Measurements from ENCODE around the gene KRT86. TPM values are rescaled to one million over a fixed set of nuclear protein-coding genes. Genes with fewer than 3 reads are reported as not detected.

The KRT86 gene
- total and polyA plus RNA-seq, 2 donors (not counting 1 experiment from before 2014, with no cell fraction given): not detected

DNA sequence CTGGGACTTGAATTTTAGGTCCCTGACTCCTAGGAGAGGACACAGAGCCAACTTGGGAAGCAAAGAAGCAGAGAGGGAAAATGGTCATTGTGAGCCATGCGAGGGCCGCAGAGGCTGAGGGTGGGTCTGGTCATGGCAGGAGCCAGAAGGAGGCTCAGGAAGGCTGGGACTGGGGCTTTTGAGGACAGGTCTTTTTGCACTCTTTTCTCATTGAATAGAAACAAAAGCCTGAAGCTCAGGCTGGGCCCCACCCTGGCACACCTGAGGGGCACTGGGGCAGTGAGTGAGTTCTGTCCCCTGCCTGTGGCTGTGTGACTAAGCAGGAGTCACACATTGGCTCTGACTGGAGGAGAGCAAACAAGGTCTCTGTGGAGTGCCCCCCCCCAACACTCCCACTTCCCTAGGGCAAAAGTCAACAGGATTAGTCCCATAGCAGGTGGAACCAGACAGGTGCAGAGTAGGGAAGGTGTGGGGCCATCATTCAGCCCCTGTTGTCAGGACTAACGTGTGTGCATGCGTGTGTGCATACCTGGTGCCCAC, 38.6 kb upstream of the KRT86 start:
- POLR2A ChIA-PET: no interaction called here
- Histone ChIP-seq H3K79me2 (ENCODE audit: control insufficient read depth, insufficient read depth, low read length) (no peaks in the 10 kb centered on the region), H3K4me3 (ENCODE audit: control extremely low read depth in 1 of 5, extremely low read depth in 1 of 5, insufficient read depth in 1 of 5, low read depth in 2 of 5, low read length in 4 of 5) (no peak overlapping the region), H3K27me3 (replicated peaks in 1 of 4; ENCODE audit: control extremely low read depth in 1 of 4, control insufficient read depth in 3 of 4, insufficient read depth in 4 of 4, low read length in 3 of 4) (peaks cover 0 to 28% (median 3%) of the 10 kb centered on the region in 4 experiments), H3K9me3 (ENCODE audit: control extremely low read depth in 1 of 3, control insufficient read depth in 2 of 3, insufficient read depth in 1 of 3, low read length in 2 of 3) (peaks cover 0 to 3% (median 0%) of the 10 kb centered on the region in 3 donors), H3K27ac (ENCODE audit: low read length in 2 of 2) (no peak overlapping the region), H3K36me3 (replicated peaks in 1 of 2; ENCODE audit: control extremely low read depth in 1 of 2, control insufficient read depth in 1 of 2, extremely low read depth in 1 of 2, insufficient read depth in 2 of 2, low read length in 1 of 2) (no peaks in the 10 kb centered on the region), H3K4me2 (replicated peaks; ENCODE audit: low read depth, low read length, poor library complexity, severe bottlenecking) (no peak overlapping the region), H2AFZ (ENCODE audit: insufficient read depth, low read depth, low read length, poor library complexity, severe bottlenecking) (no peak overlapping the region), H4K20me1 (ENCODE audit: control insufficient read depth, insufficient read depth, low read length, poor library complexity, severe bottlenecking) (no peaks in the 10 kb centered on the region), H3K4me1 (ENCODE audit: control insufficient read depth in 2 of 2, insufficient read depth in 2 of 2, low read length in 2 of 2) (no peaks in the 10 kb centered on the region), H3K9ac (ENCODE audit: low read length) (no peak overlapping the region)
- ATAC-seq (ENCODE audit: low read depth) (no peak), DNase-seq (no peak)
- WGBS (ENCODE audit: insufficient coverage): 92% methylated on average over 2 of the region's 4 CpGs
- Mint-ChIP-seq H3K9me3 (ENCODE audit: insufficient read depth) (no peaks in the 10 kb centered on the region), H3K27me3 (peaks cover 33% of the 10 kb centered on the region), H3K4me3 (no peak overlapping the region), H3K4me1 (no peaks in the 10 kb centered on the region), H3K27ac (no peak overlapping the region)
- CTCF ChIA-PET: no interaction called here
- TF ChIP-seq EZH2 (IDR thresholded peaks at IDR 0.05; ENCODE audit: borderline replicate concordance, insufficient read depth, low read depth, low read length, poor library complexity, severe bottlenecking): no peak
- TF ChIP-seq, protein P1, sequence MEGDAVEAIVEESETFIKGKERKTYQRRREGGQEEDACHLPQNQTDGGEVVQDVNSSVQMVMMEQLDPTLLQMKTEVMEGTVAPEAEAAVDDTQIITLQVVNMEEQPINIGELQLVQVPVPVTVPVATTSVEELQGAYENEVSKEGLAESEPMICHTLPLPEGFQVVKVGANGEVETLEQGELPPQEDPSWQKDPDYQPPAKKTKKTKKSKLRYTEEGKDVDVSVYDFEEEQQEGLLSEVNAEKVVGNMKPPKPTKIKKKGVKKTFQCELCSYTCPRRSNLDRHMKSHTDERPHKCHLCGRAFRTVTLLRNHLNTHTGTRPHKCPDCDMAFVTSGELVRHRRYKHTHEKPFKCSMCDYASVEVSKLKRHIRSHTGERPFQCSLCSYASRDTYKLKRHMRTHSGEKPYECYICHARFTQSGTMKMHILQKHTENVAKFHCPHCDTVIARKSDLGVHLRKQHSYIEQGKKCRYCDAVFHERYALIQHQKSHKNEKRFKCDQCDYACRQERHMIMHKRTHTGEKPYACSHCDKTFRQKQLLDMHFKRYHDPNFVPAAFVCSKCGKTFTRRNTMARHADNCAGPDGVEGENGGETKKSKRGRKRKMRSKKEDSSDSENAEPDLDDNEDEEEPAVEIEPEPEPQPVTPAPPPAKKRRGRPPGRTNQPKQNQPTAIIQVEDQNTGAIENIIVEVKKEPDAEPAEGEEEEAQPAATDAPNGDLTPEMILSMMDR (IDR thresholded peaks at IDR 0.05): no peak
- intact Hi-C loops (cut with micrococcal nuclease): no loop called here

DNA sequence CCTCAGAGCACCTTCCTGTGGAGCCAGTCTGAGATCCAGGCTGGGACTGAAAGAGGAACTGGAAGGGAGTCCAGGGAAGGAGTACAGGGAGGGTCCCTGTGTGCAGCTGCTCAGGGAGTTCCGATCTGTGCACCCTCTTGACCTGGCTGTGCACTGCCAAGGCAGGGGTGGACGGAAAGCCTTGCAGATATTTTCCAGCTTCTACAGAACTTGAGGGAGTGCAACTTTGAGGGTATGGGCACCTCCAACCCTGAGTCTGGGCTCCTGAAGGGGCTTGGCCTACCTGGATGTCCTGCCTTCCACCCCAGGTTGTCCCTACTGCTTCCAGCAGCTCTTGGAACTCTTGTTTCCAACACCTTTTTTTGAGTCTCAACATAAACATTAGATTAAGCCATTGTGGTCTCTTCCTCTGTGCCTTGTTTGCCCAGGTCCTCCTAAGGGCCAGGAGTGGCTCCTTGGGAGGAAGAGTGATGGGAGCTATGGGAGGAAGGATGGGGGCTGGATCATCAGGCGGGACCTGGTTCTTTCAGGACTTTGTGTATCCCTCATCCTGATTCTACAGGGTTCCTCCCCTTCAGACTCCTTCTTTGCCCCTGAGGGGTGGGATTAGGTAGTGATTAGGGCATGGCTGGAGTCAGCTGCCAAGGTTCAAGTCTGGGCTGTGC, 37.9 kb upstream of the KRT86 start:
- TF ChIP-seq, protein P1 (IDR thresholded peaks at IDR 0.05): no peak
- TF ChIP-seq EZH2 (IDR thresholded peaks at IDR 0.05; ENCODE audit: borderline replicate concordance, insufficient read depth, low read depth, low read length, poor library complexity, severe bottlenecking): no peak
- no peak overlapping the region for H3K4me3 ChIP-seq (ENCODE audit: control extremely low read depth in 1 of 5, extremely low read depth in 1 of 5, insufficient read depth in 1 of 5, low read depth in 2 of 5, low read length in 4 of 5)
- H3K79me2 ChIP-seq (ENCODE audit: control insufficient read depth, insufficient read depth, low read length): no peaks in the 10 kb centered on the region
- ChIA-PET POLR2A (no interaction called here), CTCF (interaction anchor here (1.0 kb wide), 1 partner anchor 15 kb away, joined by 3 read pairs; no protein-coding TSS in a partner anchor)
- H3K4me1 Mint-ChIP-seq: no peaks in the 10 kb centered on the region
- peaks cover 0 to 3% (median 0%) of the 10 kb centered on the region in 3 donors for H3K9me3 ChIP-seq (ENCODE audit: control extremely low read depth in 1 of 3, control insufficient read depth in 2 of 3, insufficient read depth in 1 of 3, low read length in 2 of 3)
- H3K9ac ChIP-seq (ENCODE audit: low read length): no peak overlapping the region
- no peak overlapping the region for H3K4me2 ChIP-seq (replicated peaks; ENCODE audit: low read depth, low read length, poor library complexity, severe bottlenecking)
- H3K27ac Mint-ChIP-seq: no peak overlapping the region
- no peak overlapping the region for H3K27ac ChIP-seq (ENCODE audit: low read length in 2 of 2)
- no peak overlapping the region for H3K4me3 Mint-ChIP-seq
- no peak for DNase-seq
- no peaks in the 10 kb centered on the region for H3K36me3 ChIP-seq (replicated peaks in 1 of 2; ENCODE audit: control extremely low read depth in 1 of 2, control insufficient read depth in 1 of 2, extremely low read depth in 1 of 2, insufficient read depth in 2 of 2, low read length in 1 of 2)
- H3K9me3 Mint-ChIP-seq (ENCODE audit: insufficient read depth): no peaks in the 10 kb centered on the region
- H2AFZ ChIP-seq (ENCODE audit: insufficient read depth, low read depth, low read length, poor library complexity, severe bottlenecking): no peak overlapping the region
- H3K4me1 ChIP-seq (ENCODE audit: control insufficient read depth in 2 of 2, insufficient read depth in 2 of 2, low read length in 2 of 2): no peaks in the 10 kb centered on the region
- ATAC-seq (ENCODE audit: low read depth): no peak
- H3K27me3 Mint-ChIP-seq: peaks cover 29% of the 10 kb centered on the region
- 100% methylated on average over 2 of the region's 3 CpGs for WGBS (ENCODE audit: insufficient coverage)
- intact Hi-C loops (cut with micrococcal nuclease): no loop called here
- no peaks in the 10 kb centered on the region for H4K20me1 ChIP-seq (ENCODE audit: control insufficient read depth, insufficient read depth, low read length, poor library complexity, severe bottlenecking)
- H3K27me3 ChIP-seq (replicated peaks in 1 of 4; ENCODE audit: control extremely low read depth in 1 of 4, control insufficient read depth in 3 of 4, insufficient read depth in 4 of 4, low read length in 3 of 4): peaks cover 0 to 26% (median 3%) of the 10 kb centered on the region in 4 experiments
